PC-9 (cell line): ENCODE results near the gene KPNA5. TPM values are rescaled to one million over a fixed set of nuclear protein-coding genes. Genes with fewer than 3 reads are reported as not detected.

ENCODE experiments used
- BruUV-seq: library from RNA; stranded (reverse); fragments of 400-500 nt; replicated peaks from 2 replicates; lab custom pipeline; 2021; lab: Mats Ljungman, UMichigan
- CTCF ChIA-PET: fragments of 300-600 bp; sonication (Branson Sonifier 250); formaldehyde crosslinking; loops from one replicate; lab custom pipeline; 2022; ENCODE audit warnings: antibody characterized with exemption; lab: Charles Lee
- POLR2A ChIA-PET: fragments of 300-600 bp; sonication (Branson Sonifier 250); formaldehyde crosslinking; loops from one replicate; lab custom pipeline; 2022; ENCODE audit warnings: antibody characterized with exemption; ENCODE audit not compliant: unreplicated experiment; lab: Charles Lee
- DNase-seq, 2 experiments: peaks; one replicate each; pipeline versions ENCODE4 v3.0.0 to v3.0.0-alpha.2; 2015 to 2022; ENCODE audit warnings: mixed read lengths in 1 of 2
- H2AFZ ChIP-seq: fragments of 200-600 bp; sonication (generic); 2 replicates; pipeline ENCODE4 v1.8.1; 2017; ENCODE audit warnings: antibody characterized with exemption
- H3F3A ChIP-seq: fragments of 200-600 bp; sonication (generic); 2 replicates; pipeline ENCODE4 v1.8.1; 2017; ENCODE audit warnings: antibody characterized with exemption, mild to moderate bottlenecking, low read depth; ENCODE audit not compliant: insufficient read depth
- H3K27ac ChIP-seq: fragments of 200-600 bp; sonication (generic); 2 replicates; pipeline ENCODE4 v1.6.1; 2016; ENCODE audit warnings: mixed run types
- H3K27me3 ChIP-seq: fragments of 200-600 bp; sonication (generic); 2 replicates; pipeline ENCODE4 v1.6.1; 2016; ENCODE audit warnings: low read depth, mixed run types; ENCODE audit not compliant: insufficient read depth
- H3K36me3 ChIP-seq: fragments of 200-600 bp; sonication (generic); 2 replicates; pipeline ENCODE4 v1.6.1; 2016; ENCODE audit warnings: low read depth, mixed run types
- H3K4me1 ChIP-seq: fragments of 200-600 bp; sonication (generic); replicated peaks from 2 replicates; pipeline ENCODE4 v1.6.1; 2016; ENCODE audit warnings: mixed run types; ENCODE audit not compliant: insufficient read depth
- H3K4me2 ChIP-seq: fragments of 200-600 bp; sonication (generic); 2 replicates; pipeline ENCODE4 v1.6.1; 2017; ENCODE audit warnings: mixed run types
- H3K4me3 ChIP-seq: fragments of 200-600 bp; sonication (generic); 2 replicates; pipeline ENCODE4 v1.6.1; 2016; ENCODE audit warnings: mixed run types
- H3K79me2 ChIP-seq: fragments of 200-600 bp; sonication (generic); 2 replicates; pipeline ENCODE4 v1.6.1; 2017; ENCODE audit warnings: low read depth, mixed run types
- H3K9me2 ChIP-seq: fragments of 200-600 bp; sonication (generic); 2 replicates; pipeline ENCODE4 v1.8.1; 2017; ENCODE audit warnings: mild to moderate bottlenecking; ENCODE audit not compliant: insufficient read depth
- H3K9me3 ChIP-seq: fragments of 200-600 bp; sonication (generic); 2 replicates; pipeline ENCODE4 v1.8.1; 2016; ENCODE audit warnings: low read depth; ENCODE audit not compliant: insufficient read depth
- H4K20me1 ChIP-seq: fragments of 200-600 bp; sonication (generic); 2 replicates; pipeline ENCODE4 v1.8.1; 2017; ENCODE audit not compliant: insufficient read depth
- CTCF ChIP-seq: fragments of 200-600 bp; sonication (generic); conservative IDR thresholded peaks from 2 replicates; pipeline ENCODE4 v1.6.1; 2017; ENCODE audit warnings: mixed run types, antibody characterized with exemption, mild to moderate bottlenecking, moderate library complexity
- EZH2 ChIP-seq: fragments of 200-600 bp; sonication (generic); IDR thresholded peaks from 2 replicates; pipeline ENCODE4 v1.8.0; 2017; ENCODE audit warnings: antibody characterized with exemption, low read depth
- intact Hi-C: fragments of 100-400 bp; cut with micrococcal nuclease; formaldehyde crosslinking; loops from one replicate; pipeline ENCODE4 v1.10.0; 2022; ENCODE audit not compliant: unreplicated experiment
- total RNA-seq: library from RNA; stranded (reverse); gene quantifications from 2 replicates; pipeline ENCODE4 v1.2.3, GENCODE V29; 2021

The KPNA5 gene
- total RNA-seq, 1 experiment from 2014 or later = 6.6 TPM

DNA sequence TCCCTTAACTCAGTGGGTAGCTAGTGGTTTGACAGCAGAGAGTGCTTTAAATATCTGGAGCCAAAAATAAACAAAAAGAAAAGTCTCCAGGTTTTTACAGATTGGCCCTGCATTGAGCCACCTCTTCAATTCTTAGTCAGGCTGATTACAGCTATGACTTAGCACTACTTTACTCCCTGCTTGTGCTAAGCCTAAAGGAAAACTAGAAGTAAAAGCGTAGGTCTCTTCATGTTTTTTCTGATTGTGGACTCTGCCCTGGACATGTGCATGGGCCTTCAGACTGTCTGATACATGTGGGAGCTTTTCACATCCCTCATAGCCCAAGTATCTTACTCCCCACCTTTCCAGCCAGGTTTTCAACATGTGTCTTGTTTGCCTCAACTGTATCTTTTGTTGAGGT, 33.3 kb downstream of the KPNA5 start:
- no peak for DNase-seq
- Histone ChIP-seq H3K36me3 (peaks cover 12% of the 10 kb centered on the region), H3K9me3 (no peaks in the 10 kb centered on the region), H3K79me2 (no peaks in the 10 kb centered on the region), H3K4me2 (no peak overlapping the region), H2AFZ (no peak overlapping the region), H3K4me1 (no peaks in the 10 kb centered on the region), H3K27ac (no peak overlapping the region), H3K27me3 (no peaks in the 10 kb centered on the region), H3K9me2 (no peaks in the 10 kb centered on the region), H3K4me3 (no peak overlapping the region), H4K20me1 (no peaks in the 10 kb centered on the region), H3F3A (no peaks in the 10 kb centered on the region)
- TF ChIP-seq CTCF = no peak
- TF ChIP-seq EZH2 = no peak
- ChIA-PET POLR2A (no interaction called here), CTCF (no interaction called here)
- intact Hi-C loops = no loop called here
- no TSS peak for BruUV-seq

DNA sequence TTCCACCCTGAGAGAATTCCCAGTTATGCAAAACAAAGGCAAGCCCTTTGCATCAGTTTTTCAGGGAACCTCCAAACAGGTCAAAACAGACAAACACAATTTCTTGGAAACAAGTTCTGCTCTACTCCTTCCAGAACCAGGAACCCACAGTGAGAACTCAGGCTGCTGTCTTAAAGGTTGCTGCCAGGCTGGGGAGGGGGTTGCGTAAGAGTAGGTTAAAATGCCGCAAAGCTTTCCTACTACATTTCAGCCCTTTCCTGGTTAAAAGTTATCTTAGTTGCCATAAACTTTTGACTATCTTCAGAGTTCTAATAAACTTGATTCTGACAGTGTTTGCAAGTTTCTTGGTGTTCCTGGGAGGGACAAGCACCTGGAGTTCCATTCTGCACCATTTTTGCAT, 33.8 kb downstream of the KPNA5 start:
- intact Hi-C loops = no loop called here
- no peaks in the 10 kb centered on the region for H3K79me2 ChIP-seq
- ChIA-PET CTCF (no interaction called here), POLR2A (no interaction called here)
- no peaks in the 10 kb centered on the region for H3K9me2 ChIP-seq
- no peak overlapping the region for H3K4me2 ChIP-seq
- H2AFZ ChIP-seq = no peak overlapping the region
- no peaks in the 10 kb centered on the region for H3K4me1 ChIP-seq
- BruUV-seq = no TSS peak
- H3K27ac ChIP-seq = no peak overlapping the region
- H3K9me3 ChIP-seq = no peaks in the 10 kb centered on the region
- H3K27me3 ChIP-seq = no peaks in the 10 kb centered on the region
- DNase-seq = no peak
- H3K4me3 ChIP-seq = no peak overlapping the region
- TF ChIP-seq CTCF = no peak
- TF ChIP-seq EZH2 = no peak
- H3F3A ChIP-seq = no peaks in the 10 kb centered on the region
- no peaks in the 10 kb centered on the region for H4K20me1 ChIP-seq
- H3K36me3 ChIP-seq = peaks cover 12% of the 10 kb centered on the region

GRCh38 chr6:116726947-116727346, 45.9 kb downstream of the KPNA5 start:
- H3K79me2 ChIP-seq = no peaks in the 10 kb centered on the region
- H3F3A ChIP-seq = peaks cover 12% of the 10 kb centered on the region; the same call in 1 of the 2 replicates
- no peaks in the 10 kb centered on the region for H3K4me1 ChIP-seq
- H2AFZ ChIP-seq = no peak overlapping the region
- H3K9me3 ChIP-seq = no peaks in the 10 kb centered on the region
- no TSS peak for BruUV-seq
- no peaks in the 10 kb centered on the region for H4K20me1 ChIP-seq
- peaks cover 30% of the 10 kb centered on the region for H3K36me3 ChIP-seq
- H3K4me2 ChIP-seq = no peak overlapping the region
- no peaks in the 10 kb centered on the region for H3K27me3 ChIP-seq
- intact Hi-C loops = no loop called here
- no peak overlapping the region for H3K4me3 ChIP-seq
- H3K27ac ChIP-seq = no peak overlapping the region
- TF ChIP-seq EZH2 (no peak), CTCF (no peak)
- CTCF ChIA-PET = no interaction called here
- DNase-seq = no peak
- H3K9me2 ChIP-seq = no peaks in the 10 kb centered on the region
- POLR2A ChIA-PET = no interaction called here
